NCI-H187 treated with DMSO at 0.1 percent for 48 hours (cell line): ENCODE results near the gene GRWD1.
A peak's percentile ranks its signal among the peaks of the same experiment; 100 is the strongest.
"Not testable (repeated sequence)": the region's sequence is repeated elsewhere in the genome, so short reads cannot be mapped to it uniquely, and the experiment has no call there.

Source experiments
- DNase-seq: peaks from one replicate; lab custom pipeline; 2025; lab: John Stamatoyannopoulos, UW

Gene GRWD1

GRCh38 chr19:48479686-48480085, 33.9 kb downstream of the GRWD1 start:
- no peak for DNase-seq

GRCh38 chr19:48480183-48480557, 34.4 kb downstream of the GRWD1 start:
- no peak for DNase-seq

- DNase-seq = no peak
These were observed 35.0 kb downstream of the GRWD1 start for GRCh38 chr19:48480558-48481500.

- no peak for DNase-seq
These were observed 36.3 kb downstream of the GRWD1 start for GRCh38 chr19:48481846-48482639.

DNA sequence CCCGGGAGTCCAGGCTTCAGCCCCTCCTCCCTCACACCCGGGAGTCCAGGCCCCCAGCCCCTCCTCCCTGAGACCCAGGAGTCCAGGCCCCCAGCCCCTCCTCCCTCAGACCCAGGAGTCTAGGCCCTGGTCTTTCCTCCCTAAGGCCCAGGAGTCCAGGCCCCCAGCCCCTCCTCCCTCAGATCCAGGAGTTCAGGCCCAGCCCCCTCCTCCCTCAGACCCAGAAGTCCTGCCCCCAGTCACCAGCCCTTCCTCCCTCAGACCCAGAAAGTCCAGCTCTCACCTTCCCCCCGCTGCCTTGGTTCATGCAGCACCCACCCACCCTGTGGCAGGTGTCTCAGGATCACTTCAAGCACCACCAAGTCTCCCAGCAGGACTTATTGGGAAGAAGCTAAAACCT, 37.5 kb downstream of the GRWD1 start:
- DNase-seq = no peak

- no peak for DNase-seq
These were observed 38.6 kb downstream of the GRWD1 start for GRCh38 chr19:48484247-48484893.

DNA sequence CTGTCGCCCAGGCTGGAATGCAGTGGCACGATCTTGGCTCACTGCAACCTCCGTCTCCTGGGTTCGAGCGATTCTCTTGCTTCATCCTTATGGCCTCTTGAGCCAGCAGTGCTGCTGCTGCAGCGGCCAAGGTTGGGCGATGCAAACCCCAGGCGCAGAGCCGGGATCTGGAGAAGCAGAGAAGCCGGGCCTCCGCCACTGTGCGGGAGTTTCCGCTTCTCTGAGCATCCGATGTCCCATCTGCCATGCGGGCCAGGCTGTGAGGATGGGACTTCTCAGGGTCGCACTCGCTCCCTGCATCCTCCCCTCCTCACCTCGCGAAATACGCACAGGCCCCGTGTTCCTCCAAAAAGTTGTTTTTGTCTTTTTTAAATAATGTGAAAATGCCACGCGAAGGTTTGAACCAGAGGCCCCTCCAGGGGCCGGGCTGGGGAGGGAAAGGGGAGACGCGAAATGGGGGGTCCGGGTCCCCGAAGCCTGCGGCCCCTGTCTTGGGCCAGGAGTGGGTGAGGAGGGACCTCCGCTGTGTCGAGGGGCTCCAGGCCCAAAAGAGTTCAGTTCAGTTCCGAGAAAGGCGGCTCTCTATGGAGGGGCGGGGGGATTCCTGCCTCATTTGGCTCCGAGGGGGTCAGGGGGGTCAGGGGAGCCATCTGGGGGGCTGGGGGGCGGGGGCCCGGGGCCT, 39.3 kb downstream of the GRWD1 start:
- no peak for DNase-seq

DNA sequence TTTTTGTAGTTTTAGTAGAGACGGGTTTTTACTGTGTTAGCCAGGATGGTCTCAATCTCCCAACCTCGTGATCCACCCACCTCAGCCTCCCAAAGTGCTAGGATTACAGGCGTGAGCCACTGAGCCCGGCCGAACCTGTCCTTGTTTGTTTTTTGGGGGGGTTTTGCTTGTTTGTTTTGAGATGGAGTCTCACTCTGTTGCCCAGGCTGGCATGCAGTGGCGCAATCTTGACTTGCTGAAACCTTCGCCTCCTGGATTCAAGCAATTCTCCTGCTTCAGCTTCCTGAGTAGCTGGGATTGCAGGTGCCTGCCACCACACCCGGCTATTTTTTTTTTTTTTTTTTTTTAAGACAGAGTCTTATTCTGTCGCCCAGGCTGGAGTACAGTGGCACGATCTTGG, 40.9 kb downstream of the GRWD1 start:
- DNase-seq = not testable (repeated sequence)

- DNase-seq = no peak
These were observed 41.8 kb downstream of the GRWD1 start for GRCh38 chr19:48487544-48487943.

- no peak for DNase-seq
These were observed 42.2 kb downstream of the GRWD1 start for GRCh38 chr19:48487948-48488347.

DNA sequence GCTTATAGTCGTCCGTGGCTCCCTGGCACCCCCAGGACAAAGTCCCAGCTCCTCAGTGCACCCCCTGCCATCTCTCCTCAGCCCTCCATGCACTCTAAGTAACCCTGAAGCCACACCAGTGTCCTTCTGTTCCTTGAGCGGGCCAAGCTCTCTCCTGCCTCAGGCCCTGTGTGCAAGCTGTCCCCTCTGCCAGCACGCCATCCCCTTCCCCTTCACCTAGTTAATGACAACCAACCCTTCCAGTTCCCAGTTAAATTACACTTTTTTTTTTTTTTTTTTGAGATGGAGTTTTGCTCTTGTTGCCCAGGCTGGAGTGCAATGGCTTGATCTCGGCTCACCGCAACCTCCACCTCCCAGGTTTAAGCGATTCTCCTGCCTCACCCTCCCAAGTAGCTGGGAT, 42.7 kb downstream of the GRWD1 start:
- DNase-seq = not testable (repeated sequence)

DNA sequence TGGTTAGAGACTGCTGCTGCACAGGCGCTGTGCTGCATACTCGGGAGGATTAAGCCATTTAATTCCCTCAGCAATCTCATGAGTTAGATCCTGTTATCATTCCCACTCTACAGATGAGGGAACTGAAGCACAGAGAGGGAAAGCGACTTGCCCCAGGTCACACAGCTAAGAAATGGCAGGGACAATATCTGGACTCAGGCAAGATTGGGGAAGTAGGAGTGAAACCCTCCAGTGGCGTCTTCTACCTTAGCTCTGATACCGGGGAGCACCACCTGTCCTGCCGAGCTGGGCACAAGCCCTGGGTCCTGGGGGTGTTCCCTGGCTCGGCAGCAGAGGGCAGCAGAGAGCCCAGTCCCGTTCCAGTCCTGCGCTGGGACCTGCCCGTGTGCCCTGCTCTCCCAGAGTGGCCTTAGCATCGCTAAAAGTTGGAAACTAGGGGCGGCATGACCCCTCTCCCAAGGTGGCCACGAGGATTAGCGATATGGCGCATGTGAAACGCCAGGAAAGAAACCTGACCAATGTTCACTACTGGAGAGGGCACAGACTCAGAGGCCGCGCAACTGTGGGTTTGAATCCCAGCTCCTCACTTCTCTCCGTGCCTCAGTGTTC, 43.9 kb downstream of the GRWD1 start:
- no peak for DNase-seq

GRCh38 chr19:48490981-48491792, 45.4 kb downstream of the GRWD1 start:
- no peak for DNase-seq

GRCh38 chr19:48491793-48492123, 46.0 kb downstream of the GRWD1 start:
- no peak for DNase-seq

GRCh38 chr19:48492925-48493717, 47.3 kb downstream of the GRWD1 start:
- DNase-seq = peak; percentile 98

GRCh38 chr19:48493718-48494401, 48.1 kb downstream of the GRWD1 start:
- no peak for DNase-seq

GRCh38 chr19:48495396-48495795, 49.6 kb downstream of the GRWD1 start:
- no peak for DNase-seq

- DNase-seq = no peak
These were observed 51.4 kb downstream of the GRWD1 start for GRCh38 chr19:48496959-48497727.
